ENCODE data around the gene LARP7.
"Not testable (repeated sequence)": the region's sequence is repeated elsewhere in the genome, so short reads cannot be mapped to it uniquely, and the experiment has no call there.

Gene LARP7

DNA sequence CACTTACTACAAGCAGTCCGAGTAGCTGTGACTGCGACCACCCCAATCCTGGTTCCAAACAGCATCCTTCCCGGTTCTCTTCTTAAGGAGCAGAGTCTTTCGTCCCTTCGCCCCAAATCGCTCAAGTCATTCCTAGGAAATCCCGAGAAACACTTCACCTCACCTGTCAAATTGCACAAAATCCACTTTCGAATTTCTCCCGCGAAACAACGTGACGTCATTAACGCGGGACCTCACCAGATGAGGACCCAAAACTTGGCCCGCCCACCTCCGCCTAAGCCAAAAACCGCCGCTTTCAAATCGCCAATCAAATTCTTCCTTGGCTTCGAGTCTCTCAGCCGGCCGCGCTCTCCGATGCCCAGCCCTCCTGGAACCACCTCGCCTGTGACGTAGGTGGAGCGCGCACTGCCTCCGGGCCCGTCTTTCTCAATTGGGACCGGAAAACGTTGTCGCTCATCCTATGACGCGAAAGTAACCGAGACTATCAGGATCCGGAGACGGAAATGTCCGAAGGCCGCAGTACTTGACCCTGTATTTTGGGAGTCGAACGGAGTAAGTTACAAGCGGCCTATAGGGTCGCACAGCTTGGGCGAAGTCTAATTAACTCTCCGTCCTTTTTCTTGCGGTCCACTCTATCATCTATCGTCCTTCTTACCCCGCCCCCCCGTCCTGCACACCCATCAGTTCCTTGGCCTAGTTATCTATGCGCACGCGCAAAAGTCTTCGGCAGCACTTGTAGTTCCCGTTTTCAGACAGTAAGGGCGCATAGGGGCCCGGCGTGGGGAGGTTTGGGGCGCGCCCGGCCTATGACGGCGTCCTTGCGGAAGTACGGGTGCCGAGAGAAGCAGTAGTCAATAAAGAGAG is at the start of gene LARP7, which contains the start of gene ZGRF1:
Gene LARP7, plus strand, starts transcription at position 456 of the 864 bp plus-strand sequence. CDS start 7,527 bp downstream, outside the sequence.
Gene ZGRF1, minus strand, starts transcription at position 222 of the 864 bp plus-strand sequence. CDS start 3,733 bp downstream, outside the sequence.
- DNase-seq (ENCODE audit: low read depth in 2 of 2), result peak; percentile 95

- DNase-seq (ENCODE audit: low read depth in 2 of 2), result no peak
Measured at GRCh38 chr4:112589206-112589605, 47.7 kb upstream of the LARP7 start.

DNA sequence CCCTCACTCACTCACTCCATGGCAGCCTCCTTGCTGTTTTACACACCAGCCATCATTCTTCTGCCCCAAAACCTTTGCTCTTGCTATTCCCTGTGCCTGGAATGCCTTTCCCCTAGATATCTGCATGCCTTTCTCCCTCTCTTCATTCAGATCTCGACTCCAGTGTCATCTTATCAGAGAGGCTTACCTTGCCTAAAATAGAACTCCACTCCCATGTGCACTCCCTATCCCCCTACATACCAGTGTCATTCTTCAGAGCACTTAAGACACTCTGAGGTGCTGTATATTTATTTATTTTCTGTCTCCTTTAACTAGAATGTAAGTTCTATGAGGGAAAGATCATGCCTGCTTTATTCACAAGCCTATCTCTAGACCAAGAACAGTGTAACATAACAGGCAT is 45.4 kb upstream of the LARP7 start:
- no peak for DNase-seq (ENCODE audit: low read depth in 2 of 2)

DNA sequence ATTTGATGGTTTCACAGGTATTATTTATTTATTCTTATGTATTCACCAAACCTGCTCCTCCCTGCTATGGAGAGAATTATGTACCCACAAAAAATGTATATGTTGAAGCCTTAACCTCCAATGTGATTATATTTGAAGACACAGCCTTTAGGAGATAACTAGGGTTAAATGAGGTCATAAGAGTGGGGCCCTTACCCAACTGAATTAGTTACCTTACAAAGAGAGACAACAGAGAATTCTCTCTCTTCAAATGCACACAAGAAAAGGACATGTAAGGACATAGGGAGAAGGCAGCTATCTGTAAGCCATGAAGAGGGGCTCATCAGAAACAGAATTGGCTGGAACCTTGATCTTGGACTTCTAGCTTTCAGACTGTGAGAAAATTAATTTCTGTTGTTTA is 44.2 kb upstream of the LARP7 start:
- no peak for DNase-seq (ENCODE audit: low read depth in 2 of 2)

DNA sequence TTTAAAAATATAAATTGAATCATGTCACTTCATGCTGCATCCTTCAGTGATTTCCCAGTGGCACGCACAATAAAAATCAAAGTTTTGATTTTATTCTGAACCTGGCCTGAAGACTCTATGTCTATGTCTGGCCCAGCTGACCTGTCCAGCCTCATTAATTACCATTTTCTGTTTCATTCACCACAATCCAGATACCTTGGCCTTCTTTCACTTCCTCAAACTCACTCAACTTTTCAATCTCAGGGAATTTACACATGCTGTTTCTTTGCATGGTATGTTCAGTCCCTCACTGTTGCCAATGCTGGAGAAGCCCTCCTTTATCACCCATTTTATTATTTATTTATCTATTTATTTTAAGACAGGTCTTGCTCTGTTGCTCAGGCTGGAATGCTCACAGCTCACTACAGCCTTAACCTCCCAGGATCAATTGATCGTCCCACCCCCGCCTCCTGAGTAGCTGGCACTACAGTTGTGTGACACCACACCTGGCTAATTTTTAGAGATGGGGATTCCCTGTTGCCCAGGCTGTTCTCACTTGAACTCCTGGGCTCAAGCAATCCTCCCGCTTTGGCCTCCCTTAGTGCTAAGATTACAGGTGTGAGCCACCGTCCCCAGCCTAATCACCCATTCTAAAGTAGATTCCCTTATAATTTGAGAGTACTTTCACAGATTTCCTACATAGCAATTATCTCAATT is 43.4 kb upstream of the LARP7 start:
- DNase-seq (ENCODE audit: low read depth in 2 of 2), result no peak

- DNase-seq (ENCODE audit: low read depth in 2 of 2), result no peak
Measured at GRCh38 chr4:112594993-112595392, 42.0 kb upstream of the LARP7 start.

DNA sequence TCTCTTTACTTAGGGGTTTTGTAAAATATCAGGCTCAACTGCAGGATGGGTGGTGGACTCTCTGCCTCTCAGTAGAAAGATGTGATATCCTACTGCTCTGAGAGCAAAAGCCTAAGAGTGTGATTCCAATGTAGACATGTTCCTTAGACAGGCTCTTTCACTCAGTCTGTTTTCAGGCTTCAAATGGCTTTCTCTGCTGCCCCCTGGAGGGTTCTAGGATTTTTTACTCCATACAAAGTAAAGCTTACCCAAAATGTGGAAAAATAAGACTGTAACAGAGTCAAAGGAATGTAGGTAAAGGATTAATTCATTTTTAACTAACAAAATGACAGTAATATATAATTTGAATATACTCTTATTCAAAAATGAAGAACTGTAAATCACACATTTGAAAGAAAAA is 32.4 kb upstream of the LARP7 start:
- DNase-seq (ENCODE audit: low read depth in 2 of 2), result no peak

- not testable (repeated sequence) for DNase-seq (ENCODE audit: low read depth in 2 of 2)
Measured at GRCh38 chr4:112612814-112613213, 24.1 kb upstream of the LARP7 start.

DNA sequence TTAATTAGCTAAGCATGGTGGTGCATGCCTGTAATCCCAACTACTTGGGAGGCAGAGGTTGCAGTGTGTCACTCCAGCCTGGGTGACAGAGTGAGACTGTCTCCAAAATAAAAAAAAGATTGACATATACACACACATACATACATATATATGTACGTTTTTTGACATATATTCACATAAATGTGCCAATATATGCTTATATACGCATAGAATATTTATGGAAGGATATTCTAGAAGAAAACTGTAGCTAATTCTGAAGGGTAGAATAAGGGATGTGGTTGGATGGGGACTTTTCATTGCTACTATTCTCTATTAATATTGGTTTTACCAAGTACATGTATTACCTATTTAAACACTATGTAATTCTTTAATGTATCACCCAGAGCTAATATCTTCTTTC is 20.0 kb upstream of the LARP7 start:
- DNase-seq (ENCODE audit: low read depth in 2 of 2), result no peak

DNA sequence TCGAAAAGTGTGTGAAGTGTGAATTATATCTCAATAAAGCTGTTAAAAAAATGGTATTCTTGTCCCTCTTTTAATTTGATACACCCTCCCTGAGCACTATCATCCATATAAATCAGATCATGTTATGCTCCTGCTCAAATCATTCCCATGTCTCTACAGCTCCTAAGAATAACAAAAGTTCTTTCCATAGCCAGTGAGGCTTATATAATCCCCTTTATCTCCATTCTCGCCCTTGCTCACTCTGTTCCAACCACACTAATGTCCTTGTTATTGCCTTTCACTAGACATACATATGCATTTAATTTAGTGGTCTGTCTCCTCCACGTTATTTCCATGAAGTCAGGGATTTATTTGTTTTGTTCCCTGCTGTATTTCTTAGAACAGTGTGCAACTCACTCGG is 10.7 kb upstream of the LARP7 start:
- no peak for DNase-seq (ENCODE audit: low read depth in 2 of 2)

GRCh38 chr4:112633477-112634235 is 3.3 kb upstream of the LARP7 start:
- no peak for DNase-seq (ENCODE audit: low read depth in 2 of 2)

DNA sequence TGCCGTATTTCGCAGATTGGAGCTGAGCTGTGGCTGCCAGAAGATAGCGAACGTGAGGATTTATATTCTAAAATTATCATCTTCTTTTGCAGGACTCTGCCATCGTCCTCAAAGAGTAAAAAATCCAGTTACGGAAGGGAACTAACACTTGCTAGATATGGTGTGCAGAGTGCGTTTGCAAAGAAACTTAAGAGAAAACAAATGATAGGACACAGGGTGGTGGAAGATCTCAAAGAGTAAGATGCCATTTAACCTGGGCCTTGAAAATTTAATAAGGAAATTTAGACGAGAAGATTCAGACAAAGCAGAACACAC is 566 bp downstream of the LARP7 start:
- DNase-seq (ENCODE audit: low read depth in 2 of 2), result no peak

GRCh38 chr4:112642526-112642925 is 5.6 kb downstream of the LARP7 start:
- no peak for DNase-seq (ENCODE audit: low read depth in 2 of 2)

DNA sequence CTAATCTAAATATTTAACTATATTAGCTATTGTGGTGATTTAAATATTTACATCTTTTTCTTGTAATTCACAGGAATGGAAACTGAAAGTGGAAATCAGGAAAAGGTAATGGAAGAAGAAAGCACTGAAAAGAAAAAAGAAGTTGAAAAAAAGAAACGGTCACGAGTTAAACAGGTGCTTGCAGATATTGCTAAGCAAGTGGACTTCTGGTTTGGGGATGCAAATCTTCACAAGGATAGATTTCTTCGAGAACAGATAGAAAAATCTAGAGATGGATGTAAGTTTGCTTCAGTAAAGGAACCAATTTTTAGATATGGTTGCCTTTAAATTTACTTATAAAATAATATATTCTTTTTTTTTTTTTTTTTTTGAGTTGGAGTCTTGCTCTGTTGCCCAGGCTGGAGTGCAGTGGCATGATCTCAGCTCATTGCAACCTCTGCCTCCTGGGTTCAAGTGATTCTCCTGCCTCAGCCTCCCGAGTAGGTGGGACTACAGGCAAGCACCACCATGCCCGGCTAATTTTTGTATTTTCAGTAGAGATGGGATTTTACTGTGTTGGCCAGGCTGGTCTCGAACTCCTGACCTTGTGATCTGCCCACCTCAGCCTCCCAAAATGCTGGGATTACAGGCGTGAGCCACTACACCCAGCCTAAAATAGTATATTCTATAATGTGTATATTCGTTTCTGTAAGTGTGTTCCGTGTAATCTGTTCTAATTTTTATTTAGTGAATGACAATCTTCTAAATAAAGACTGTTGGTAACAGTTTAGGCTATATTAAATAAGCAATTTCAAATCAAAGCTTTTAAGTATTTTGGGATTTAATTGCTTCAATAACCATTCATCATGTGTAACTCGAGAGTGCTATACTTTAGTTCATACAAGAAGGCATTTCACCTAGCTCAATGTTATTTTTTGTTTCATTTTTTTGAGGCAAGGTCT is 7.9 kb downstream of the LARP7 start:
- DNase-seq (ENCODE audit: low read depth in 2 of 2), result not testable (repeated sequence)

- no peak for DNase-seq (ENCODE audit: low read depth in 2 of 2)
Measured at GRCh38 chr4:112645541-112646329, 8.8 kb downstream of the LARP7 start.

GRCh38 chr4:112646632-112647537 is 9.9 kb downstream of the LARP7 start:
- no peak for DNase-seq (ENCODE audit: low read depth in 2 of 2)

DNA sequence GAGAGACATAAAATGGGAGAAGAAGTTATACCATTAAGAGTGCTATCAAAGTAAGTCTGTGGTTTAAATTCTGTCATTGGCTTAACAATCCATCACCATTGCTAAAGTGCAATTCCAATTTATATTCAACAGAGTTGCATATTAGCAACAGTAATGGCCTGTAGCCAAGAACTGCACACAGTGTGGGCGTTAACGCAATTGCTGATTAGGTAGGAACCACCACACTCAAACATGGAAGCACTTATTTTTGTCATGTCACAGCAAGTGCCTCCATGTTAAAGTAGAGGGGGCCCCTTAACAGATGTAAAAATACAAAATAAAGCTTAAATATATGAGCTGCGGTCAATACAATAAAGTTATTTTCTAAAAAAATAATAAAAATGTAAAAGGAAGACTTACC is 10.8 kb downstream of the LARP7 start:
- no peak for DNase-seq (ENCODE audit: low read depth in 2 of 2)

DNA sequence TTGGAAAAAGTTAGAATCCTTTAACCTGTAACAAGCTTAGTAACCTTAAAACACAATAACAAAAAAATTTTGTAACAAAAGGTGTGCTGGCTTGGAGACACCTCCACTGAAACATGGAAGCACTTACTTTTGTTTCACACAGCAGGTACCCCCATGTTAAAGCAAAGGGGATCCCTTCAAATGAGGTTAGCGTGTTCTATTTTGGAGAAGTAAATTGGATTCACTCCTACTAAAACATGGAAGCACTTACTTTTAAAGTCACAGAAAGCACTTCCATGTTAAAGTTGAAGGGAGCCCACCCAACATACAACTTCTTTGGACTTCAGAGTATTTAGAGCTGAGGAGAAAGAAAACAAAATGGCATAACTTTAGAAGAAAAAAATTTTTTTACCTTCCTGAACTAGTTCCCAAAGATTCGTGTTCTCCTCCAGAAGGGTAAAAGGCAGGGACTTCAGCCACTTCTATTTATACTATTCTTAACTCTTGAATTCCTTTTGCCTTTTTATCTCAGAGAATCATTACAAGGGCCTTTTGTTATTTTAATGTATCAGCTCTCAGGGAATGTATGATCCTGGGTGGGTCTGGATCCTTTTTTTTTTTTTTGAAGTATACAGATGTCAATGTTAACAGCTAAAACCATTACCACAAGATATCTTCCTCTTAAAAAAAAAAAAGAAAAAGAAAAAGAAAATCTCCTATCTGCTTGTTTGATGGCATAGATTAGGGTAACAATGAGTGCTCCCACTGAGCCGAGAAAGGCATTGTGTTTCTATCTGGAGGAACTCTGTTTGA is 11.5 kb downstream of the LARP7 start:
- no peak for DNase-seq (ENCODE audit: low read depth in 2 of 2)

DNA sequence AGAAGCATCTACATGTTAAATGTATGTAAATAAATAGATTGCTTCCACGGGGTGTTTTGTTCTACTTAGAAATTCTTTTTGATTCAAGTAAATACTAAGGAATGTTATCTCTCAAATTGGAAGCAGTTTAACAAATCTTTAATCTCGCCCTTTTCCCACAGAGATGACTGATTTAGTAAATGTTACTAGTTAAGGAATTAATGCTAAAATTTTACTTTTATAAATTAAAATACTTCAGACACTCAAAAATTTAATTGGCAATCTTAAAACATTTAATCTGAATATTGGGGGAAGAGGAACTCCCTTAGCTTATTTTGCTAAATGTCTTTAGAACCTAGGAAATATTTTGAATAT is 12.1 kb downstream of the LARP7 start:
- DNase-seq (ENCODE audit: low read depth in 2 of 2), result no peak
